Thyroid gland (tissue), 4 donors: ENCODE data around the gene CITED4. TPM values are rescaled to one million over a fixed set of nuclear protein-coding genes. Genes with fewer than 3 reads are reported as not detected.

Source experiments
- DNase-seq, 2 donors: peaks; one replicate each; pipeline ENCODE4 v3.0.0-alpha.2; 2019
- H3K27ac ChIP-seq, 3 donors: fragments of 200-600 bp; sonication (generic); 1 replicate in 2 of 3; 2 replicates in 1 of 3; pipeline ENCODE4 v1.5.1; 2016 to 2019; ENCODE audit warnings: mild to moderate bottlenecking in 1 of 3, moderate library complexity in 1 of 3
- H3K27me3 ChIP-seq: fragments of 200-600 bp; sonication (generic); one replicate; pipeline ENCODE4 v1.5.1; 2019
- H3K36me3 ChIP-seq, 2 donors: fragments of 200-600 bp; sonication (generic); one replicate each; pipeline ENCODE4 v1.5.1; 2016 to 2019
- H3K4me1 ChIP-seq, 2 donors: fragments of 200-600 bp; sonication (generic); one replicate each; pipeline ENCODE4 v1.5.1; 2017 to 2019
- H3K4me3 ChIP-seq, 3 donors: fragments of 200-600 bp; sonication (generic); replicated peaks in 1 of 3; 1 replicate in 2 of 3; 2 replicates in 1 of 3; pipeline ENCODE4 v1.5.1; 2016; ENCODE audit warnings: mild to moderate bottlenecking in 1 of 3
- H3K9me3 ChIP-seq: fragments of 200-600 bp; sonication (generic); one replicate; pipeline ENCODE4 v1.5.1; 2017
- POLR2A ChIP-seq, 2 donors: fragments of 450-650 bp; IDR thresholded peaks; one replicate each; pipeline ENCODE4 v1.6.1; 2017; ENCODE audit warnings: antibody characterized with exemption in 2 of 2, mild to moderate bottlenecking in 2 of 2, moderate library complexity in 1 of 2
- WGBS, 2 donors: methylation state at CpG; one replicate each; pipeline ENCODE4 v1.1.5; 2017; 5-methylcytosine and 5-hydroxymethylcytosine counted together
- intact Hi-C: fragments of 100-400 bp; cut with DNase I; formaldehyde crosslinking; loops from one replicate; pipeline ENCODE4 v1.15.1; 2023
- total RNA-seq, 4 donors: library from RNA; depleted of rRNA; stranded (reverse); fragments of >200 nt; gene quantifications; one replicate each; pipeline ENCODE4 v1.2.3, GENCODE V29; 2016
- TF ChIP-seq, protein P1 (sequence below), 6 experiments: fragments of 200-600 bp in 3 of 6; fragments of 450-650 bp in 3 of 6; sonication (generic) in 3 of 6; IDR thresholded peaks; one replicate each; pipeline ENCODE4 v1.5.1; 2016 to 2019; ENCODE audit warnings: antibody characterized with exemption in 6 of 6, mild to moderate bottlenecking in 2 of 6, inconsistent platforms in 1 of 6, moderate library complexity in 1 of 6

The CITED4 gene
- total RNA-seq, 4 donors from 2014 or later: 8.8 to 28.1 (median 20.3) TPM

DNA sequence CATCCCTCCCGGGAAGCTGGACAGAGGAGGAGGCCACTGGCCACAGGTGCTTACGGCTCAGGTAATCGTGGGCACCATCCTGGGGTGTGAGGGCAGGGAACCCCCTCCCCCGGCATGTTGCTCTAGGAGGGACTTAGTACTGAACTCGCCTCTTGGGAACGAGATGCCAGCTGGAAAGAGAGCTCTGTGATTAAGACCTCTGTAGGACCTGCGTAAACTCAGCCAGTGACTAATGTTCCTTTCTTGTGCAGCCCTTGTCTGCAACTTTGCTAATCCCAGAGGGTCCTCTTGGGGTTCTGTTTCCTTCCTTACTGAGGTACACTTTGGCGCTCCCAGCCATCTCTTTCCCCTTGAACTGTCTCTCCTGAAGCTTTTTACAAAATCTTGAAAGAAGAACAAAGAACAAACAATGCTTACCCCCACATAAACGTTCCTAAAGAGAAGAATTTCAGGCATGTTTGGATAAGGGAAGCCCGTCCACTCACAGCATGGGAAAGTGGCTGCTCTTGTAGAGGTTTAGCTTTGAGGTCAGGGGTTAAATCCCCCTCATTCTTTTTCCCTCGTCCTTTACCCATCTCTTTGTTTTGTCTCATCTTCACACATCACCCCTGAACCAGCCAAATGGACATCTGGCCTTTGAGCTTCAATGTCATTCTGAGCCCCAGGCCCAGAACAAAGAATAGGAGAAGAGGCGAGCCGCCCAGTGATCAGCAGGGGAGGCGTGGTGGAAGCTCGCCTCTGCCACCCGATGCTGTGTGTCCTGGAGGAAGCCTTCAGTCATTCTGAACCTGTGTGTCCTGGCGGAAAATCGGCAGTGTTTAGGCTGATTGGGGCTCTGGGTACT, 37.4 kb downstream of the CITED4 start:
- TF ChIP-seq POLR2A (IDR thresholded peaks at IDR 0.05): no peak
- TF ChIP-seq, protein P1, sequence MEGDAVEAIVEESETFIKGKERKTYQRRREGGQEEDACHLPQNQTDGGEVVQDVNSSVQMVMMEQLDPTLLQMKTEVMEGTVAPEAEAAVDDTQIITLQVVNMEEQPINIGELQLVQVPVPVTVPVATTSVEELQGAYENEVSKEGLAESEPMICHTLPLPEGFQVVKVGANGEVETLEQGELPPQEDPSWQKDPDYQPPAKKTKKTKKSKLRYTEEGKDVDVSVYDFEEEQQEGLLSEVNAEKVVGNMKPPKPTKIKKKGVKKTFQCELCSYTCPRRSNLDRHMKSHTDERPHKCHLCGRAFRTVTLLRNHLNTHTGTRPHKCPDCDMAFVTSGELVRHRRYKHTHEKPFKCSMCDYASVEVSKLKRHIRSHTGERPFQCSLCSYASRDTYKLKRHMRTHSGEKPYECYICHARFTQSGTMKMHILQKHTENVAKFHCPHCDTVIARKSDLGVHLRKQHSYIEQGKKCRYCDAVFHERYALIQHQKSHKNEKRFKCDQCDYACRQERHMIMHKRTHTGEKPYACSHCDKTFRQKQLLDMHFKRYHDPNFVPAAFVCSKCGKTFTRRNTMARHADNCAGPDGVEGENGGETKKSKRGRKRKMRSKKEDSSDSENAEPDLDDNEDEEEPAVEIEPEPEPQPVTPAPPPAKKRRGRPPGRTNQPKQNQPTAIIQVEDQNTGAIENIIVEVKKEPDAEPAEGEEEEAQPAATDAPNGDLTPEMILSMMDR (IDR thresholded peaks at IDR 0.05): no peak
- no peak overlapping the region for H3K27ac ChIP-seq
- no peaks in the 10 kb centered on the region for H3K36me3 ChIP-seq
- peaks cover 3 to 7% of the 10 kb centered on the region in 2 donors for H3K4me1 ChIP-seq
- no peaks in the 10 kb centered on the region for H3K27me3 ChIP-seq
- DNase-seq: no peak
- 72% methylated on average over 18 of the region's 18 CpGs for WGBS, 2 donors
- H3K9me3 ChIP-seq: no peaks in the 10 kb centered on the region
- no peak overlapping the region for H3K4me3 ChIP-seq
- intact Hi-C loops: no loop called here

DNA sequence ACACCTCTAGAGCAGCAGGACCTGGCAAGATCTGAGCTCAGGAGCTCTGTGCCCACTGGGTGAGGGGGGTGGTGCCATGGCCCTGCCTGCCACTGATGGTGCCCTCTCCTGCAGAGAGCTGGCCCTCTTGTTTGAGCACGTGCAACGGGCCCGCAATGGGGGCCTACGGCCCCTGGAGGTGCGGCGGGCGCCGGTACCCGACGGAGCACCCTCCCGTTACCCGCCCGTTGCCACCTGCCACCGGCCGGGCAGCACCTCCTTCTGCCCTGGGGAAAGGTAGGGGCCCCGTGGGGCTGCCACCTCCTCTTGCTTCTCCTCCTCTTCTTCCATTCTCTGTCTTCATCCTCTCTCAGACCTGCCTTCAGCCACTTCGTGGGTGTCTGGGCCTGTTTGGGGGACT, 38.2 kb downstream of the CITED4 start:
- Histone ChIP-seq H3K4me1 (peaks cover 3 to 7% of the 10 kb centered on the region in 2 donors), H3K9me3 (no peaks in the 10 kb centered on the region), H3K4me3 (no peak overlapping the region), H3K27ac (no peak overlapping the region), H3K36me3 (no peaks in the 10 kb centered on the region), H3K27me3 (no peaks in the 10 kb centered on the region)
- no peak for DNase-seq
- 93 to 95% methylated on average over 6 to 14 of the region's 17 CpGs for WGBS, 2 donors
- intact Hi-C loops: no loop called here
- TF ChIP-seq POLR2A (IDR thresholded peaks at IDR 0.05): no peak
- TF ChIP-seq, protein P1 (IDR thresholded peaks at IDR 0.05): no peak

- H3K4me3 ChIP-seq: no peak overlapping the region
- no peaks in the 10 kb centered on the region for H3K9me3 ChIP-seq
- no peaks in the 10 kb centered on the region for H3K36me3 ChIP-seq
- H3K27ac ChIP-seq: no peak overlapping the region
- no peaks in the 10 kb centered on the region for H3K27me3 ChIP-seq
- WGBS, 2 donors: 94 to 98% methylated on average over 4 of the region's 4 CpGs
- intact Hi-C loops: no loop called here
- no peak for DNase-seq
- no peak for TF ChIP-seq POLR2A (IDR thresholded peaks at IDR 0.05)
- TF ChIP-seq, protein P1 (IDR thresholded peaks at IDR 0.05): no peak
- peaks cover 8 to 11% of the 10 kb centered on the region in 2 donors for H3K4me1 ChIP-seq
These were observed 38.8 kb downstream of the CITED4 start for GRCh38 chr1:40823345-40823744.

DNA sequence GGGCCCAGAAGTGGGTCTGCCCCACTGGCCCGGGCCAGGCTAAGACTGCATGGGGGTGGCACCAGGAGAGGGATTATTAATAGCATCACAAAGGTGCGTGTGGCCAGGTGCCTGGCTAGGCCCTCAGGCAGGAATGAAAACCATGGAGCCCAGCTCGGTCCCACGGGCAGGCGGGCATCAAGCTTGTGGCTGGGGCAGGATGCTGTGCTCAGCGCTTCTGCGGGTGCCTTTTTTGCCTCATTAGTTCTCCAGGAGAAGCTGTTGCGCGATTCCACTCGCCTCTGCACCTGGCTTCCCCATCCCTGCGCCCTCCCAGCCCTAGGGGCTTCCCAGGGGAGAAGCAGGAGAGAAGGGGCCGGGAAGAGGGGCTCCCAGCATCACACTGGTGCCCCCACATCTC, 39.3 kb downstream of the CITED4 start:
- intact Hi-C loops: no loop called here
- Histone ChIP-seq H3K9me3 (no peaks in the 10 kb centered on the region), H3K4me3 (no peak overlapping the region), H3K27me3 (no peaks in the 10 kb centered on the region), H3K4me1 (peaks cover 10 to 15% of the 10 kb centered on the region in 2 donors), H3K36me3 (no peaks in the 10 kb centered on the region), H3K27ac (no peak overlapping the region)
- DNase-seq: no peak
- WGBS, 2 donors: 93 to 95% methylated on average over 12 of the region's 12 CpGs
- TF ChIP-seq, protein P1 (IDR thresholded peaks at IDR 0.05): no peak
- no peak for TF ChIP-seq POLR2A (IDR thresholded peaks at IDR 0.05)

DNA sequence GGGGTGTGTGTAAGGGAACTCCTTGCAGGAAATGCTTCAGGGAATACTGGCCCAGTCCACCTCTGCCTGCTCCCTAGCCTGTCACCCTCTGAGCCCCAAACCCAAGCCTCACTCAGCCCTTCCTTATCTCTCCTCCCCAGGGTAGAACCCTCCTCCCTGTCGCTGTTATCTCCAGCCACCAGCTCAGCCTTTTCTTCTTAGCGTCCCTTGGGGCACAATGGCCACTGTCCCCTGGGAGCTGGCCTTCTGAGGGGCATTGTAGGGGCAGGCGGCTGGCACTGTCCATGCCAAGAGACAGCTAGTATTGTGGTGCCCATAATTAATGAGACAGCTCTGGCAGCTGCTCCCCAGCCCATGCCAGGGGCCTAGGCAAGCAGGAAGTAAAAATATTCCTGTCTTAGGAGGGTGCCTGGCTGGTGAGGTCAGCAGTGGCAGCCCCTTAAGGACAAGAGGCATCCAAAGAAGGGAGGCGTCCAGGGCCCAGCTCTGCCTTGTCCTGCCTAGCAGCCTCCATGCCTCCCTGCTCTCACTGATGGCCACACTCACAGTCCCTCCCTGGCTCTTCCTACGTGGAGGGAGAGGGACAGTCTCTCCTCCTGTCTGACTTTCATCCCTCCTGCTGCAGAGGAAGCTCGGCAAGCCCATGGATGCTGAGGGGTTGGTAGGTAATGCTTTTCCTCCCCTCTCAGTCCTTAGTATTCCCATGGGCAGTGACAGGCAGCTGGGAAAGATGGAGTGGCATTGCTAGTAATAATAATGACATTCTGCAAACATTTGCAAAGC, 41.1 kb downstream of the CITED4 start:
- 75 to 77% methylated on average over 5 to 6 of the region's 6 CpGs for WGBS, 2 donors
- Histone ChIP-seq H3K36me3 (no peaks in the 10 kb centered on the region), H3K4me1 (peaks cover 10 to 15% of the 10 kb centered on the region in 2 donors), H3K4me3 (no peak overlapping the region), H3K27me3 (no peaks in the 10 kb centered on the region), H3K27ac (no peak overlapping the region), H3K9me3 (no peaks in the 10 kb centered on the region)
- TF ChIP-seq POLR2A (IDR thresholded peaks at IDR 0.05): no peak
- TF ChIP-seq, protein P1 (IDR thresholded peaks at IDR 0.05): no peak
- intact Hi-C loops: no loop called here
- DNase-seq: no peak
